Erythroblast (primary cell): Measurements from ENCODE around the gene PCDH9.

Experiments
- GATA1 ChIP-seq: IDR thresholded peaks from 2 replicates; pipeline ENCODE4 v1.6.1; 2011; ENCODE audit warnings: low read depth, mild to moderate bottlenecking, control low read depth, low read length, moderate library complexity
- POLR2A ChIP-seq: IDR thresholded peaks from 2 replicates; pipeline ENCODE4 v1.6.1; 2011; ENCODE audit warnings: mild to moderate bottlenecking, low read length

GRCh38 chr13:66972659-66973058 lies 257.5 kb downstream of the PCDH9 start:
- TF ChIP-seq POLR2A: no peak
- TF ChIP-seq GATA1: no peak
